Stimulated activated CD8-positive, alpha-beta memory T cell treated with anti-CD3 and anti-CD28 coated beads, Interleukin-15, amount 100 ng/mL, for 4 hours (primary cell): ENCODE results near the gene PCNT.

ENCODE experiments used
- DNase-seq, 2 donors: peaks; one replicate each; pipeline ENCODE4 v3.0.0-alpha.2; 2020; ENCODE audit warnings: low read depth in 2 of 2

Gene PCNT

DNA sequence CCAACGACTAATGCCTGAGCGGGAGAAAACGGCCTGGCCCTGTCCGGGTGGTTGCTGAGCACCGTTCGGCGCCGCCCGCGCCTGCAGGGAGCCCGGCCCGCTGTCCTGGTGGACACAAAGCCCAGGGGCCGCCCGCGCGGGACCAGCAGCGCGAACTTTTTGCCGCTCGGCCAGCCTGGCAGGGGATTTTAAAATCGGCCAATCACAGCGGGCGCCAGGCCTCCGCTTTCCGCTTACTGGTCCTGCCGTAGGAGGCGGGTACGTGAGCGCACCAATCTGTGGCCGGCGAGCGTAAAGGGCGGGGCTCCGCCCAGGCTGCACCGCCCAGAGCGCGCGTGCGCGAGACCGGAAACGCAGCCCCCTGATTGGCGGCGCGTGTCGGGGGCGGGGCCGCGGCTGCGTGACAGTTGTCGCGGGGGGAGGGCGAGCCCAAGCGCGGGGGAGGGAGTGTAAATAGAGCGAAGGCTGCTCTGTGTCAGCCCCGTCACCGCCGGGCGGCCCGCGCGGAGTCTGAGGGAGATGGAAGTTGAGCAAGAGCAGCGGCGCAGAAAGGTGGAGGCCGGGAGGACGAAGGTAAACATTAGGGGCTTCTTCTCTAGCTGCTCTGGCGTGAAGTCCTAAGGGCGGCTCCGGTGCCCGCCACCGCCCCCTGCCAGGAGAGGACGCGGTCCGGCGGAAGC lies at the start of gene PCNT, which contains the start of gene C21orf58:
TSS of gene PCNT (plus strand) at position 447 of the 680 bp plus-strand sequence. CDS start at position 520, 73 bp downstream.
TSS of gene C21orf58 (minus strand) at position 161 of the 680 bp plus-strand sequence. CDS start 1,132 bp downstream, outside the sequence.
- DNase-seq: peak; percentile 93 to 97

- DNase-seq: no peak
Measured at GRCh38 chr21:46274797-46275390, 49.1 kb upstream of the PCNT start.

- DNase-seq: no peak
Measured at GRCh38 chr21:46284077-46284644, 39.8 kb upstream of the PCNT start.

DNA sequence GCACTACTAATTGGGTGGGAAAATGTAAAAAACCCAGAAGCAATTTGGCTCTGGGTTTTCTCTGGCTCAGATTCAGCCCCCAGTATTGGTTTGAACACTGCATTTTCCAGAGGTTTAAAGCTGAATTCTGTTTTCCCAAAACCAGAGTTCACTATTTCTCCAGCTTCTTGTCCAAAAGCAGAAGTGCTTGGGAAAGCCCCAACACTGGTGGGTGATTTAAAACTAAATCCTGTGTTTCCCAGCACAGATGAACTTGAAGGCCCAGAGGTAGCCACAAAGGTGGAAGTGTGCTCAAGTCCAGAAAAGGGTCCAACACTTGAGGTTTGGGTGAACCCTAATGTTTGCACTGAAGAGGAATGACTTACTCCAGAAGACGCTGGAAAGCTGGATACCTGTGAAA lies 39.2 kb upstream of the PCNT start:
- no peak for DNase-seq

DNA sequence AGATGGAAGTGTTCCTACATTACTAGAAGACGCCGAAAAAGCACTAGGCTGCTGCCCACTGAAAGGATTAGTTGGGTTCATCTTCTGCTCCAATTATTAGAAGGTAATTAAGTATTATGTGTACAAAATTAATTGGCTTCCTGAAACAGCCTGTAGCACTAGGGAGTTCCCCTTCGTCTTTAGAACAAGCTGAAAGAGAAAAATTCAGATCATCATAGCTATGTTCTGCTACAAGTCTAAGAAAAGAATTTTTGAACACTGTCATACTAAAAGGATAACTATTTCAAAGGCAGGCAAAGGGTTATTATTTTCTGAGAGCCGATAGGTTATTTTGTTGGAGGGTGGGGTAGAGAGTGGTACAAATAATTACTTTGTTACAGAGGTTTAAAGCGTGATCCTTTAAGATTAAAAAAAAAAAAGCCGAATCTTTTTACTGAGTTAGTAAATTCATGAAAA lies 38.7 kb upstream of the PCNT start, which contains the start of gene MCM3AP:
TSS of gene MCM3AP (minus strand) at position 406 of the 456 bp plus-strand sequence. CDS start at position 81, 325 bp downstream.
- DNase-seq: no peak

GRCh38 chr21:46285761-46286647 lies 38.0 kb upstream of the PCNT start, which contains the start of gene YBEY:
Gene YBEY, plus strand, starts transcription at chr21:46286342. Its CDS starts 572 bp downstream, at chr21:46286914.
- DNase-seq: peak; percentile 66 to 74

DNA sequence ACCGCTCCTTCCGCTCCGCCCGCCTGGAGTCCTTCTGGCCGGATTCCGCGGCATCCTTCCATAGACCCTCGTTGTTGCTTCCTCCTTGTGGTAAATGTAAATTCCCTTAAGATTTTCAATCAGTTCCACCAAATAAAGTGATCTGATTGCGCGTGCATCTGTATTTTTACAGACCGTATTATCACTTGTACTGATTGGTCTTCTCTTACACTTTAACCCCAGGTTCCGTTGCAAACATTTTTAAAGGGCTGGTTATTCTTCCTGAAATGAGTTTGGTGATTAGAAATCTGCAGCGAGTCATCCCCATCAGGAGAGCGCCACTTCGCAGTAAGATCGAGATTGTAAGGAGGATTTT lies 37.3 kb upstream of the PCNT start:
- DNase-seq: no peak

DNA sequence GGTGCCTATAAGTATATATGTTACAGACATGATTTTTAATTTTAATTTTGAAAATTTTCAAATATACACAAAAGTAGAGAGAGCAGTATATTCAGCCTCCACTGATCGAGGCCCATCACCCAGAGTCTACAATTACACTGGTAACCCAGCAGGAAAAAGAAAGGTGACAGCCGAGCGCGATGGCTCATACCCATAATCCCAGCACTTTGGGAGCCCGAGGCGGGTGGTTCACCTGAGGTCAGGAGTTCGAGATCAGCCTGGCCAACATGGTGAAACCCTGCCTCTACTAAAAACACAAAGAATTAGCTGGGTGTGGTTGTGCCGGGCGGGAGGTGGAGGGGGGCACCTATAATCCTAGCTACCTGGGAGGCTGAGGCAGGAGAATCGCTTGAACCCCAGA lies 36.4 kb upstream of the PCNT start:
- no peak for DNase-seq

DNA sequence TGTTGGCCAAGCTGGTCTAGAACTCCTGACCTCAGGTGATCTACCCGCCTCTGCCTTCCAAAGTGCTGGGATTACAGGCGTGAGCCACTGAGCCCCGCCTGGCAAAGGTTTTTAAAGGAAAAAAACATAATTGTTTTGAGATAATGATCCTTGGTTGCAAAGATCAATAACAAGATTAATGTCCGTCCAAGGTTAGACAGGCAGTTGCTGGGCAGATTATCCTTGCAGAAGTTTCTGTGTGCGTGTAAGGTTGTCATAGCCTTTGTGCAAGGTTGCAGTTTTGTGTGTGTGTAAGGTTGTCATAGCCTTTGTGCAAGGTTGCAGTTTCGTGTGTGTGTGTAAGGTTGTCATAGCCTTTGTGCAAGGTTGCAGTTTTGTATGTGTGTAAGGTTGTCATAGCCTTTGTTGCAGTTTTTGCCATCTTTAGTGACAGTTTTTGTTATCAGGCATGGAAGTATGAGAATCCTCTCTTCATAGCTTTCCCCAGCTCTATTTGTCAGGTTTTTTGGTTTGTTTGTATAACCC lies 34.2 kb upstream of the PCNT start:
- no peak for DNase-seq

GRCh38 chr21:46291561-46291960 lies 32.4 kb upstream of the PCNT start:
- DNase-seq: no peak

DNA sequence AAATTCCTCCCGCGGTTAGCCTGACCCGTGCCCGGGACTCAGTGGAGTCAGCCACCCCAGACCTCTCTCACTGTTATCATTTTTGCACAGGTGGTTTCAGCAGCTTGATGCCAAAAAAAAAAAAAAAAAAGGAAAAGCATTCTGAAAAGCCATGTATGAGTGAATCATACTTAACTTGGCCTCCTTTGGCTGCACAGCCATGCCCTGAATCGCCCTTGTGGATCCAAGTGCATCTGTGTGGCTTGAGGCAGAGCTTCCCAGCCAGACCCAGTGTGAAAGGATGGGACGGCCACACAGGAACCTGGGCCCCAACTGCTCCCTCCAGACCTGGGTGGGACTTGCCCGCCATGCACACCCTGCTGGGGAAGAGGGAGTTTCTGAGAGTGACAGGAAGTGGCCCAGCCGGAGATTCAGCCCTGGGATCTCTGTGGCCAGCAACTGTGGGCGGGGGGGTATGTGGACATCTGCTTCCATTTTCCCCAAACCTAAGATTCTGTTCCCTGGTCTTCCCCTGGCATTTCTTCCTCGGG lies 29.2 kb upstream of the PCNT start:
- no peak for DNase-seq

DNA sequence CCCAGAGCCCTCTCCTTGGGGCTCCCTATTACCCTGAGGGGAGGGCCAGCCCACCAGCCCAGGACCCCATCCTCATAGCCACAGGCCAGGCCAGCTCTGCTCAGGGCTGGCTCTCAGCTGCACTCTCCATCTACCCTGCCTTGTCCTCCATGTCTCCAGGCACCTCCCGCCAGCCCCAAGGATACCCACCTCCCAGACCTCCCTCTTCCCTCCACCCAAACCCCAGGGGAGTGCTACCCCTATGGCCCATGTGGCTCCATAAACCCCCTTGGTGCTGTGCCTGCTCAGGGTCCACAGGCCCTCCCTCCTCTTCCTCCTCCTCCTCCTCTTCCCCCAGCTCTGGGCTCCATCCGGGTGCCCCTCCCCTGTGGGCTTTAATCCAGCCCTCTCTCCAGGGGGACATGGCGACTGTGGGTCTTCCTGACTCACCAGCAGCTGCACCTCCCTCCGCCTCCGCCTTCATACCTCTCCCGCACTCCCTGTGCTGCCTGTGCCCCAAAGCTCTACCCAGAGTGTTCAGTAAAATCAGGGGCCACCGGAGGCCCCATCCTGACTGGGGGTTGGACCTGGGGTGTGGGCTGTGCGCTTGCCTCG lies 28.7 kb upstream of the PCNT start:
- DNase-seq: no peak

DNA sequence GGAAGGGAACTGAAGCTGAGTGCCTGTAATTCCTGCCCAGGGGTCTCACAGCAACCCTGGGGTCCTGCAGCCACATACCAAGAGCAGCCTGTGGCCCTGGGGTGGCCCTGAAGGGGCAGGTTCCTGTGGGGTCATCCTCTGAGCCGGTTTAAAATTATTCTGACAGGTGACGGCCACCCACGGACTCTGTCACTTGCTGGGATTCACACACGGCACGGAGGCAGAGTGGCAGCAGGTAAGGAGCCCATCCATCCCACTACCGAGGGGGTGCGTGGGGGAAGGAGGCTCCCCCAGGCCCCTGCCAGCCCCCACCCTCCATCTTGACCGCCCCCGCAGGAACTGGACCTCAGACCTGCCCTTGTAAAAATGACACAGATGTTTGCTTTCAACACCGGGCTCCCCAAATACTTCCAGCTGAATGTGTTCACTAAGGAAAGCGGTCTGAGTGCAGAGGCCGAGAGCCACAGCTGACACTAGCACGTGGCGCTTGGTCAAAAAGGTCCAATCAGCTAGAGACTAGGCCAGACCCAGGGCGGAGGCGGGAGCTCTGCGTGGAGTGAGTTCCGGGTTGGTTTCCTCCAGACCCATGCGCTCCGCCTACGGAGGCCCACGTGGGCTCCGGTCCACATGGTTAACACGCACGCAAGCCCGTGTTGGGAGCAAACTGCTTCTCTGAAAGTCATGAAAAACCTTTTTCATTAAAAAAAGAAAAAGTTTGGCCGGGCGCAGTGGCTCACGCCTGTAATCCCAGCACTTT lies 27.8 kb upstream of the PCNT start:
- DNase-seq: peak; percentile 34 to 37

DNA sequence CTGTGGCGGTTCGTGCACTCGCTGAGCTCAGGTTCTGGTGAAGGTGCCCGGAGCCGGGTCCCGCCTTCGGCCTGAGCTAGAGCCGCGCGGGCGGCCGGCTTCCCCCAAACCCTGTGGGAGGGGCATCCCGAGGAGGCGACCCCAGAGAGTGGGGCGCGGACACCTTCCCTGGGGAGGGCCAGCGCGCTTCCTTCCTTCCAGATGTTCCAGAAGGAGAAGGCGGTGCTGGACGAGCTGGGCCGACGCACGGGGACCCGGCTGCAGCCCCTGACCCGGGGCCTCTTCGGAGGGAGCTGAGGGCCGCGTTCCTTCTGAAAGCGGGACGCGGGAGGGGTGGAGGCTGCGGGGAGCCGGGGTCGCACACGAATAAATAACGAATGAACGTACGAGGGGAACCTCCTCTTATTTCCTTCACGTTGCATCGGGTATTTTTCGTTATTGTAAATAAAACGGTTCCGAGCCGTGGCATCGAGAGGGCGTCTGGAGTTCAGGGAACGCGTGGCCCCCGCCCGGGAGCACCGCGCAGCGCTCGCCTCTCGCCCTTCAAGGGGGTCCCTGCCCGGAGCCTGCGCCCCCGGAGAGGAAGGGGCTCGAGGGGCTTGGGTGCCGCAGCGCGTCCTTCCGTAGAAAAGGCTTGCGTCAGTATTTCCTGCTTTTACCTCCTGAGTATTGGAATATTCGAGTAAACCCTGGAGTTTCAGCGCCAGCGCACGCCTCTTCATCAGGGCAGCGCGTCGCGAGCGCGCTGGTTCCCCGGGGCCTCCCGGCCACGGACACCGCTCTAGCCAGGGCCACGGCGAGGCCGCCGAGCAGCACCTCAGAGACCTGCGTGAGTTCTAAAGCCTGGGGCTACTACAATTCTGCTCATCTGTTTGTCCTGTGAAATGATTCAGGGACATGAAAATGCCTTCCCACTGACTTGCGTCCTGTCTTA lies 26.4 kb upstream of the PCNT start:
- DNase-seq: no peak

DNA sequence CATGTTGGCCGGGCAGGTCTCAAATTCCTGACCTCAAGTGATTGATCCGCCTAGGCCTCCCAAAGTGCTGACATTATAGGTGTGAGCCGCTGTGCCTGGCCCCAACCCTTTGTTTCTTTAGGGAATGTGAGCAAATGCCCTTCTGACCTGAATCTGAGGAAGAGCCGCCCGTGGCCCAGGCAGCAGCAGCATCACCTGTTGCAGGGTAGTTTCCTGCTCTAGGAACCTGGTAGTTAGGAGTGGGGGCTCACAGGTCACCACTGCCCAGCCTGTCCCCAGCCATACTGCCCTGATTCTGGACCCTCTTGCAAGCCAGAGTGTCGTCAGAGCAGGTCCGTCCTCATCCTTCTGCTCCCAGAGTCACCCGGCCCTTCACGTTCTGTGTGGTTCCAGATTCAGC lies 24.8 kb upstream of the PCNT start:
- DNase-seq: no peak

DNA sequence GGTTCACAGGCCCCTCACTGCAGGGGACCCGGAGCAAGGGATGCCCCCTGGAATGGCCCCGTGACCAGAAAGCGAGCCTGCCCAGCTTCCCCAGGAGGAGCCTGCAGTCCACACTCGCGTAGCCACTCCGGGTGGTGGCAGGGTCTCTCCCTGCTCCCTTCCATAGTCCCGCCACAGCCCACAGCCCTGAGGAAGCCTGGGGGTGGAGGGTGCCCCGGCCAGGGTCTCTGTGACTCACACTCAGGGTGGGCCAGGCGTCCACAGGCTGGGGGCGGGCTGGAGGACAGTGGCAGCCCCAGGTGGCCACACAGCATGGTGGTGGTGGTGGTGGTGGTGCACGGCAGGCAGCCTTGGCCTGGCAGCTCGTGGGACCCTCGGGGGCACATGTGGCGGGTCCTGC lies 22.2 kb upstream of the PCNT start:
- DNase-seq: no peak

GRCh38 chr21:46304437-46304836 lies 19.5 kb upstream of the PCNT start:
- no peak for DNase-seq

DNA sequence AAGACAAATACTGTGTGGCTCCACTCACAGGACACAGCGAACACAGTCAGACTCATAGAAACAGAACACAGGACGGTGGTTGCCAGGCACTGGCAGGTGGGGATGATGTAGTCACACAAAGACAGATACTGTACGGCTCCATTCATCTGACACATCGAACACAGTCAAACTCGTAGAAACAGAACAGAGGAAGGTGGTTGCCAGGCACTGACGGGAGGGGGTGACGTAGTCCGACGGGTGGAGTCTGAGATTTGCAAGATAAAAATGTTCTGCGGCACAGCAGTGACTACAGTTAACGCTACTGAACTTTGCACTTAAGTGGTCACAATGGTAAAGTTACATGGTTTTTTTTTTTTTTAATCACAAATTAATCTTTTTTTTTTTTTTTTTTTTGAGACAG lies 19.0 kb upstream of the PCNT start:
- DNase-seq: no peak

DNA sequence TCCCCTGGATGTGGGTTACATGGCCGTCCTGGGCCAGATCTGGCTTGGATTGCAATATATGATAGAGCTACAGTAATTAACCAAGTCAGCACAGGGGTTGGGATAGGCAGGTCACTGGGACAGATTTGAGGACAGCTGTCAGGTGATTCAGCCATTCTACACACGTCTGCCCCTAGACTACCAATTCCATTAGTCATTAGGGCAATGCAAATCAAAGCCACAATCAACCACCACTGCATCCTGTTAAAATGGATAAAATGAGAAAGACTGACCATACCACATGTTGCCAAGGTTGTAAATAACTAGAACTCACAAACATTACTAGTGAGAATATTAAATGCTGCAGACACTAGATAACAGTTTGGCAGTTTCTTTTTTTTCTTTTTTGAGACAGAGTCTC lies 16.3 kb upstream of the PCNT start:
- DNase-seq: no peak
